ENCODE measurements around the gene ADRA2B. TPM values are rescaled to one million over a fixed set of nuclear protein-coding genes. Genes with fewer than 3 reads are reported as not detected.

The ADRA2B gene
- total RNA-seq, 1 experiment from 2014 or later = 4.7 TPM

- TF ChIP-seq TP53 (CRISPR knock-in tag; IDR thresholded peaks at IDR 0.05) (peak; percentile 97), FOXK1 (CRISPR knock-in tag; IDR thresholded peaks at IDR 0.05) (peak; percentile 88; the same call in 1 of the 2 replicates), FOXP1 (CRISPR knock-in tag; IDR thresholded peaks at IDR 0.05; ENCODE audit: borderline replicate concordance) (peak; percentile 99), ETV6 (CRISPR knock-in tag; IDR thresholded peaks at IDR 0.05) (peak; percentile 90), CREB1 (CRISPR knock-in tag; IDR thresholded peaks at IDR 0.05) (0 out of 2 replicates have a peak, but pooled peaks have one; percentile 49), ZBTB43 (CRISPR knock-in tag; IDR thresholded peaks at IDR 0.05) (0 out of 2 replicates have a peak, but pooled peaks have one; percentile 79), NR2C2 (CRISPR knock-in tag; IDR thresholded peaks at IDR 0.05) (0 out of 2 replicates have a peak, but pooled peaks have one; percentile 54), IRF2 (CRISPR knock-in tag; IDR thresholded peaks at IDR 0.05; ENCODE audit: borderline replicate concordance, low read depth) (peak; percentile 85; the same call in 1 of the 2 replicates), NFYB (CRISPR knock-in tag; conservative IDR thresholded peaks at IDR 0.05; ENCODE audit: low read depth) (peak; percentile 51), ZNF138 (CRISPR knock-in tag; conservative IDR thresholded peaks at IDR 0.05) (no peak), NR3C1 (CRISPR knock-in tag; conservative IDR thresholded peaks at IDR 0.05; ENCODE audit: low read depth) (peak; percentile 55; the same call in 1 of the 2 replicates), TEAD4 (CRISPR knock-in tag; IDR thresholded peaks at IDR 0.05) (peak; percentile 80; the same call in 1 of the 2 replicates), ESRRA (CRISPR knock-in tag; IDR thresholded peaks at IDR 0.05; ENCODE audit: borderline replicate concordance) (peak; percentile 95), NFATC4 (CRISPR knock-in tag; IDR thresholded peaks at IDR 0.05) (no peak), RELA (CRISPR knock-in tag; IDR thresholded peaks at IDR 0.05; ENCODE audit: borderline replicate concordance) (peak; percentile 93), SP1 (CRISPR knock-in tag; conservative IDR thresholded peaks at IDR 0.05) (peak; percentile 62), ELF4 (CRISPR knock-in tag; IDR thresholded peaks at IDR 0.05; ENCODE audit: low read depth) (peak; percentile 87)
- TF ChIP-seq, protein P1, sequence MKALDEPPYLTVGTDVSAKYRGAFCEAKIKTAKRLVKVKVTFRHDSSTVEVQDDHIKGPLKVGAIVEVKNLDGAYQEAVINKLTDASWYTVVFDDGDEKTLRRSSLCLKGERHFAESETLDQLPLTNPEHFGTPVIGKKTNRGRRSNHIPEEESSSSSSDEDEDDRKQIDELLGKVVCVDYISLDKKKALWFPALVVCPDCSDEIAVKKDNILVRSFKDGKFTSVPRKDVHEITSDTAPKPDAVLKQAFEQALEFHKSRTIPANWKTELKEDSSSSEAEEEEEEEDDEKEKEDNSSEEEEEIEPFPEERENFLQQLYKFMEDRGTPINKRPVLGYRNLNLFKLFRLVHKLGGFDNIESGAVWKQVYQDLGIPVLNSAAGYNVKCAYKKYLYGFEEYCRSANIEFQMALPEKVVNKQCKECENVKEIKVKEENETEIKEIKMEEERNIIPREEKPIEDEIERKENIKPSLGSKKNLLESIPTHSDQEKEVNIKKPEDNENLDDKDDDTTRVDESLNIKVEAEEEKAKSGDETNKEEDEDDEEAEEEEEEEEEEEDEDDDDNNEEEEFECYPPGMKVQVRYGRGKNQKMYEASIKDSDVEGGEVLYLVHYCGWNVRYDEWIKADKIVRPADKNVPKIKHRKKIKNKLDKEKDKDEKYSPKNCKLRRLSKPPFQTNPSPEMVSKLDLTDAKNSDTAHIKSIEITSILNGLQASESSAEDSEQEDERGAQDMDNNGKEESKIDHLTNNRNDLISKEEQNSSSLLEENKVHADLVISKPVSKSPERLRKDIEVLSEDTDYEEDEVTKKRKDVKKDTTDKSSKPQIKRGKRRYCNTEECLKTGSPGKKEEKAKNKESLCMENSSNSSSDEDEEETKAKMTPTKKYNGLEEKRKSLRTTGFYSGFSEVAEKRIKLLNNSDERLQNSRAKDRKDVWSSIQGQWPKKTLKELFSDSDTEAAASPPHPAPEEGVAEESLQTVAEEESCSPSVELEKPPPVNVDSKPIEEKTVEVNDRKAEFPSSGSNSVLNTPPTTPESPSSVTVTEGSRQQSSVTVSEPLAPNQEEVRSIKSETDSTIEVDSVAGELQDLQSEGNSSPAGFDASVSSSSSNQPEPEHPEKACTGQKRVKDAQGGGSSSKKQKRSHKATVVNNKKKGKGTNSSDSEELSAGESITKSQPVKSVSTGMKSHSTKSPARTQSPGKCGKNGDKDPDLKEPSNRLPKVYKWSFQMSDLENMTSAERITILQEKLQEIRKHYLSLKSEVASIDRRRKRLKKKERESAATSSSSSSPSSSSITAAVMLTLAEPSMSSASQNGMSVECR (CRISPR knock-in tag; IDR thresholded peaks at IDR 0.05; ENCODE audit: borderline replicate concordance) = peak; percentile 95; the same call in 1 of the 2 replicates
- TF ChIP-seq, protein P2, sequence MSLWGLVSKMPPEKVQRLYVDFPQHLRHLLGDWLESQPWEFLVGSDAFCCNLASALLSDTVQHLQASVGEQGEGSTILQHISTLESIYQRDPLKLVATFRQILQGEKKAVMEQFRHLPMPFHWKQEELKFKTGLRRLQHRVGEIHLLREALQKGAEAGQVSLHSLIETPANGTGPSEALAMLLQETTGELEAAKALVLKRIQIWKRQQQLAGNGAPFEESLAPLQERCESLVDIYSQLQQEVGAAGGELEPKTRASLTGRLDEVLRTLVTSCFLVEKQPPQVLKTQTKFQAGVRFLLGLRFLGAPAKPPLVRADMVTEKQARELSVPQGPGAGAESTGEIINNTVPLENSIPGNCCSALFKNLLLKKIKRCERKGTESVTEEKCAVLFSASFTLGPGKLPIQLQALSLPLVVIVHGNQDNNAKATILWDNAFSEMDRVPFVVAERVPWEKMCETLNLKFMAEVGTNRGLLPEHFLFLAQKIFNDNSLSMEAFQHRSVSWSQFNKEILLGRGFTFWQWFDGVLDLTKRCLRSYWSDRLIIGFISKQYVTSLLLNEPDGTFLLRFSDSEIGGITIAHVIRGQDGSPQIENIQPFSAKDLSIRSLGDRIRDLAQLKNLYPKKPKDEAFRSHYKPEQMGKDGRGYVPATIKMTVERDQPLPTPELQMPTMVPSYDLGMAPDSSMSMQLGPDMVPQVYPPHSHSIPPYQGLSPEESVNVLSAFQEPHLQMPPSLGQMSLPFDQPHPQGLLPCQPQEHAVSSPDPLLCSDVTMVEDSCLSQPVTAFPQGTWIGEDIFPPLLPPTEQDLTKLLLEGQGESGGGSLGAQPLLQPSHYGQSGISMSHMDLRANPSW (CRISPR knock-in tag; conservative IDR thresholded peaks at IDR 0.05; ENCODE audit: low read depth) = 0 out of 2 replicates have a peak, but pooled peaks have one; percentile 87
- TF ChIP-seq, protein P3, sequence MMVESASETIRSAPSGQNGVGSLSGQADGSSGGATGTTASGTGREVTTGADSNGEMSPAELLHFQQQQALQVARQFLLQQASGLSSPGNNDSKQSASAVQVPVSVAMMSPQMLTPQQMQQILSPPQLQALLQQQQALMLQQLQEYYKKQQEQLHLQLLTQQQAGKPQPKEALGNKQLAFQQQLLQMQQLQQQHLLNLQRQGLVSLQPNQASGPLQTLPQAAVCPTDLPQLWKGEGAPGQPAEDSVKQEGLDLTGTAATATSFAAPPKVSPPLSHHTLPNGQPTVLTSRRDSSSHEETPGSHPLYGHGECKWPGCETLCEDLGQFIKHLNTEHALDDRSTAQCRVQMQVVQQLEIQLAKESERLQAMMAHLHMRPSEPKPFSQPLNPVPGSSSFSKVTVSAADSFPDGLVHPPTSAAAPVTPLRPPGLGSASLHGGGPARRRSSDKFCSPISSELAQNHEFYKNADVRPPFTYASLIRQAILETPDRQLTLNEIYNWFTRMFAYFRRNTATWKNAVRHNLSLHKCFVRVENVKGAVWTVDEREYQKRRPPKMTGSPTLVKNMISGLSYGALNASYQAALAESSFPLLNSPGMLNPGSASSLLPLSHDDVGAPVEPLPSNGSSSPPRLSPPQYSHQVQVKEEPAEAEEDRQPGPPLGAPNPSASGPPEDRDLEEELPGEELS (CRISPR knock-in tag; IDR thresholded peaks at IDR 0.05) = peak; percentile 99
Measured at GRCh38 chr2:96145036-96145847, 28.9 kb upstream of the ADRA2B start, which contains the start of gene DUSP2 (continued).

All from WTC11 (cell line).